HG02870 (cell line): ENCODE results near the gene CFAP70.
"Not testable (repeated sequence)": the region's sequence is repeated elsewhere in the genome, so short reads cannot be mapped to it uniquely, and the experiment has no call there.

ENCODE experiments used
- ATAC-seq: cut with Tn5 transposase; IDR thresholded peaks from one replicate; pipeline ENCODE4 v1.9.1; 2021; ENCODE audit warnings: mild to moderate bottlenecking, moderate library complexity; ENCODE audit not compliant: unreplicated experiment

CFAP70 gene

DNA sequence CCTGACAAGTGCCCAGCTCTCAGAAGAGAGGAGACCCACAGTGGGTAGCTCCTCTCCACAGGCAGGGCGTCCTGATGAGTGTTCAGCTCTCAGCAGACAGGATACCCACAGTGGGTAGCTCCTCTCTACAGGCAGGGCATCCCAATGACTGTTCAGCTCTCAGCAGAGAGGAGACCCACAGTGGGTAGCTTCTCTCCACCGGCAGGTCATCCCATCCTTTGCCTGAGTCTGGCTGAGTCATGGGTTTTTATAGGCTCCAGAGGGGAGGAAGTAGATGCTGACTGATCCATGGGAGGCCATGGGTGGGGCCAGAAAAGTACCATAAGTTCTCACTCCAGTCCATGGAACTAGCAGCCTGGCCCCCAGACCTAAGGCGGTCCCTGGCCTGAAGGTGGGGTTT, 18.5 kb downstream of the CFAP70 start:
- ATAC-seq, result no peak

GRCh38 chr10:73339436-73339835, 19.2 kb downstream of the CFAP70 start:
- ATAC-seq, result no peak

- no peak for ATAC-seq
Measured at GRCh38 chr10:73338801-73339368, 19.8 kb downstream of the CFAP70 start.

GRCh38 chr10:73333202-73333601, 25.5 kb downstream of the CFAP70 start:
- no peak for ATAC-seq

DNA sequence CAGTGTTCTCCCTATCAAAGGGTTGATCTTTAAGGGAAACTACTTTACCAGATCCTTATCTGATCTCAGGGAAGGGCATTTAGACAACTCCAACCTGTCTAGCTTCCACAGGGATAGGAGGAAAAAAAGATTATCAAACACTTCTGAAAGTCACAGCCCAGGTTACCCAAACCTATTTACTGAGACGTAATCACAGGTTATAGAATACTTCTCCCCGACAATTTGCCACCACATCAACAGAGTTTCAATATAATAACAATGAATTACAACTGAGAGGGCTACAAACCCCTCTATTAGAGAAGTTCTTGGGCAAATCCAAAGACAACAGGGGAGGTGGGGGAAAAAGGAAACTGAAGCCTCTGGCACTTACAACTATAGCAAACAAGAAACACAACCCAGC, 26.3 kb downstream of the CFAP70 start:
- ATAC-seq, result no peak

GRCh38 chr10:73328523-73328922, 30.1 kb downstream of the CFAP70 start:
- ATAC-seq, result not testable (repeated sequence)

DNA sequence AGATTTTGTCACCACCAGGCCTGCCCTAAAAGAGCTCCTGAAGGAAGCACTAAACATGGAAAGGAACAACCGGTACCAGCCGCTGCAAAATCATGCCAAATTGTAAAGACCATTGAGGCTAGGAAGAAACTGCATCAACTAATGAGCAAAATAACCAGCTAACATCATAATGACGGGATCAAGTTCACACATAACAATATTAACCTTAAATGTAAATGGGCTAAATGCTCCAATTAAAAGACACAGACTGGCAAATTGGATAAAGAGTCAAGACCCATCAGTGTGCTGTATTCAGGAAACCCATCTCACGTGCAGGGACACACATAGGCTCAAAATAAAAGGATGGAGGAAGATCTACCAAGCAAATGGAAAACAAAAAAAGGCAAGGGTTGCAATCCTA, 33.4 kb downstream of the CFAP70 start:
- not testable (repeated sequence) for ATAC-seq

- ATAC-seq, result not testable (repeated sequence)
Measured at GRCh38 chr10:73323582-73323981, 35.1 kb downstream of the CFAP70 start.

- ATAC-seq, result no peak
Measured at GRCh38 chr10:73310475-73310874, 48.2 kb downstream of the CFAP70 start.

DNA sequence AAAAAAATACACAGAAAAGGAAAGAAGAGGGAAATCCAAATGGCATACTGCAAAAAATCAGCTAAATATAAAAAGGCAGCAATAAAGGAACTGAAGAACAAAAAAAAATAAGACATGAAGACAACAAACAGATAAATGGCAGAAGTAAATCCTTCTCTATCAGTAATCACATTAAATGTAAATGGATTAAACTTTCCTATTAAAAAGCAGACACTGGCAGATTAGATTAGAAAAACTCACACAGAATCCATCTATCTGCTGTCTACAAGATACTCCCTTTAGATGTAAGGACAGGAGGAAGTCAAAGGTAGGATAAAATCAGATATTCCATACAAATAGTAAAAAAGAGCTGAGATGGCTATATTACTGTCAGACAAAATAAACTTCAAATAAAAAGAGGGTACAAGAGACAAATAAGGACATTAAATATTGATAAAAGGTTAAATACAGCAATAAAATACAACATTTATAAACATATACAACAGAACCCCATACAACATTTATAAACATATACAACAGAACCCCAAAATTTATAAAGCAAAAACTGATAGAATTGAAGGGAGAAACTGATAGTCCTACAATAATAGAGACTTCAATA, 51.4 kb downstream of the CFAP70 start:
- no peak for ATAC-seq

DNA sequence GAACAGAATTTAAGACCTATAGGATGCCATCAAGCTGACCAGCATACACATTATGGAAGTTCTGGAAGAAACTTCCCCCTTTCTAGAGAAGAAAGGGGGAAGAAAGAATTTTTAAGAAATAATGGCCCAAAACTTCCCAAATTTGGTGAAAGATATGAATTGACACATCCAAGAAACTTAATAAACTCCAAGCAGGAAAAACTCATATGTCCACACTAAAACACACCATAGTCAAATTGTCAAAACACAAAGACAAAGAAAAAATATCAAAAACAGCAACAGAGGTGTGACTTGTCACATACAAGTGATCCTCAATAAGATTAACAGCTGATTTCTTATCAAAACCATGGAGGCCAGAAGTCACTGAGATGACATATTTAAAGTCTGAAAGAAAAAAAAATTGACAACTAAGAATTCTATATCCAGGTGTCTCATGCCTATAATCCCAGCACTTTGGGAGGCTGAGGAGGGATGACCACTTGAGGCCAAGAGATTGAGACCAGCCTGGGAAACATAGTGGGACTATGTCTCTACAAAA, 52.4 kb downstream of the CFAP70 start:
- ATAC-seq, result no peak

- ATAC-seq, result no peak
Measured at GRCh38 chr10:73296946-73297345, 61.7 kb downstream of the CFAP70 start.

GRCh38 chr10:73293461-73293860, 65.2 kb downstream of the CFAP70 start:
- no peak for ATAC-seq

DNA sequence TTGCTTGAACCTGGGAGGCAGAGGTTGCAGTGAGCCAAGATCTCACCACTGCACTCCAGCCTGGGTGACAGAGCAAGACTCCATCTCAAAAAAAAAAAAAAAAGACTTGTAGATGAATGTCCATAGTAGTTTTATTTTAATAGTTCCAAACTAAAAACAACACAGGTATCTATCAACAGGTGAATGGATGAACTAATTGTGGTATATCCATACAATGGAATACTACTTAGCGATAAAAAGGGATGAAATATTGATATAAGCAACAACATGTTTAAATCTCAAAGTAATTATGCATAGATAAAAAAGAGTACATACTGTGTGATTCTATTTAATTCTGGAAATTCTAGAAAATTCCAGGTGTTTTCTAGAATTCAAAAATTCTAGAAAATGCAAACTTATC, 68.7 kb downstream of the CFAP70 start:
- ATAC-seq, result no peak

- ATAC-seq, result no peak
Measured at GRCh38 chr10:73287441-73287840, 71.2 kb downstream of the CFAP70 start.

DNA sequence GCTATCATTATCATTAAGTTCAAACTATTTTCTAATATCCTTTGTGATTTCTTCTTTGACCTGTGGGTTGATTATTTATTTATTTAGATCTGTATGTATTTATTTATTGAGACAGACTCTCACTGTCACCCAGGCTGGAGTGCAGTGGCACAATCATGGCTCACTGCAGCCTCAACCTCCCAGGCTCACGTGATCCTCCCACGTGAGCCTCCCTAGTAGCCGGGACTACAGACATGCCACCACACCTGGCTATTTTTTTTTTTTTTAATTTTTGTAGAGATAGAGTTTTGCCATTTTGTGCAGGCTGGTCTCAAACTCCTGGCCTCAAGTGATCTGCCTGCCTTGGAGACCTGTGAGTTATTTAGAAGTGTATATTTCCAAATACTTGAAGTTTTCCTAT, 77.6 kb downstream of the CFAP70 start:
- no peak for ATAC-seq

- no peak for ATAC-seq
Measured at GRCh38 chr10:73264423-73264822, 94.2 kb downstream of the CFAP70 start.

DNA sequence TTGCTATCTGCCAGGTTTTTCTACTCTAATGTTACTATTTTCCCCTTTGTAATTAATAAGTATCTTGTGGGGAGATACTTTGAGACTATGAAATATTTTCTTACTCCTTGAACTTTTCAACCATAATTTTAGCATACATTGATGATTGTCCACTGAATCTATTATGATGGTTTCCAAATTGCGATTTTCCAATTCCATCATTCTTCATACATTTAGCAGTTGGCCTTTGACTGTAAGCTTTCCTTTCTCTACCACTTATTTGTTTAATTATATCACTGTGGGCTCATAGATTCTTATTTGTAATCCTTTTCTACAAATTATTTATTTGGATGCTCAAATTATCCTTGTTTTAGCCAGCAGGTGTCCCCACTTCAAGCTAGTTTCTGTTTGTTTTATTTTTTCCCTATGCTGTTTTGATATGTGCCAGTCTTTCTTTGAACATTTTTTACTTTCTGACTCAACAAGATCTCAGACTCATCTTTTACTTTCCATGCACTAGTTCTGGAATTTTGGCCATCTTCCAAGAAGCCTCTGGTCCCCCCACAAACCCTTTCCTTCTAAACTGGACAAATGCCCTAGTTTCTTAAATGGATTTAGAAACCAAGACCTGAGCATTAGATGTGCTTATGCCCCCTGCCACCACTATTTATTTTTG, 94.8 kb downstream of the CFAP70 start:
- ATAC-seq, result no peak

DNA sequence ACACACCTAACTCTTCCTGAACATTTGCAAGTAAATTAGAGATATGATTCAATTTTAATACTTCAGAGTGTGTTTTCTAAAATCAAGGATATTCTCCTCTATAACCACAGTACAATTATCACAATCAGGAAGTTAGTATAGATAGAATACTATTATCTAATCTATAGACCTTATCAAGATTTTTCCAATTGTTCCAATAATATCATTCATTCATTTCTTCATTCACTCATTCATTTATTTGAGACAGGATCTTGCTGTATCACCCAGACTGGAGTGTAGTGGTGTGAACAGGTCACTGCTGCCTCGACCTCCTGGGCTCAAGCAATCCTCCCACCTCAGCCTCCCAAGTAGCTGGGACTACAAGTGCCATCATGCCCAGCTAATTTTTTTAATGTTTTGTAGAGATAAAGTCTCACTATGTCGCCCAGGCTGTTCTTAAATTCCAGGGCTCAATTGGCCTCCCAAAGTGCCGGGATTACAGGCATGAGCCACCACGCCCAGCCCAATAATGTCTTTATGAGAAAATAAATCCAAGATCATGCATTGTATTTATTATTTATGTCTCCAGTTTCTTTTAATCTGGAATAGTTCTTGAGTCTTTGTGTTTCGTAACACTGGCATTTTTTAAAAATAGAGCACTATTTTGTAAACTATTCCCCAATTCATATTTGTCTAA, 95.6 kb downstream of the CFAP70 start:
- no peak for ATAC-seq

GRCh38 chr10:73262105-73262730, 96.4 kb downstream of the CFAP70 start:
- no peak for ATAC-seq

DNA sequence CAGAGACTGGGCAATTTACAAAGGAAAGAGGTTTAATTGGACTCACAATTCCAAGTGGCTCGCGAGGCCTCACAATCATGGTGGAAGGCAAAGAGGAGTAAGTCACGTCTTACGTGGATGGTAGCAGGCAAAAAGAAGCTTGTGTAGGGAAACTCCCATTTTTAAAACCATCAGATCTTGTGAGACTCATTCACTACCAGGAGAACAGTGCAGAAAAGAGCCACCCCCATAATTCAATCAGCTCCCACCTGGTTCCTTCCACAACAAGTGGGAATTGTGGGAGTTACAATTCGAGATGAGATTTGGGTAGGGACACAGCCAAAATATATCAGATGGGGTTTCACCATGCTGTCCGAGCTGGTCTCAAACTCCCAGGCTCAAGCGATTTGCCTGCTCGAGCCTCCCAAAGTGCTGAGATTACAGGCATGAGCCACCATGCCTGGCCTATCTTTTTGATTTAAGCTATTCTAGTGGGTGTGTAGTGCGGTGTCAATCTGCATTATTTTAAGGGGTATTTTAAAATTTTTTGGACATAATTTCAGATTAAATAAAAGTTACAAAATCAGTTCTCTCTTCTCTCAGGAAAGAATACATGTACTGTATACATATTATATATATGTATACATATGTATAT, 97.2 kb downstream of the CFAP70 start:
- no peak for ATAC-seq
